GM08714 (cell line): ENCODE data around the gene TRERF1.

ENCODE experiments used
- H3K4me3 ChIP-seq: fragments of 200-500 bp; sonication (Bioruptor generic); 2 replicates; pipeline ENCODE4 v1.5.1; 2014; ENCODE audit warnings: mild to moderate bottlenecking, low read length, inconsistent platforms
- ZNF274 ChIP-seq: IDR thresholded peaks from 2 replicates; pipeline ENCODE4 v1.6.1; 2012; ENCODE audit warnings: mild to moderate bottlenecking, low read depth, low read length

TRERF1 gene

GRCh38 chr6:42268016-42268834 is 183.5 kb downstream of the TRERF1 start:
- H3K4me3 ChIP-seq, result no peak overlapping the region
- no peak for TF ChIP-seq ZNF274

GRCh38 chr6:42266538-42266937 is 185.2 kb downstream of the TRERF1 start:
- no peak overlapping the region for H3K4me3 ChIP-seq
- TF ChIP-seq ZNF274, result no peak

- no peak overlapping the region for H3K4me3 ChIP-seq
- no peak for TF ChIP-seq ZNF274
Measured at GRCh38 chr6:42264852-42265390, 186.8 kb downstream of the TRERF1 start.

- TF ChIP-seq ZNF274, result no peak
- H3K4me3 ChIP-seq, result no peak overlapping the region
Measured at GRCh38 chr6:42264162-42264851, 187.4 kb downstream of the TRERF1 start.

- no peak for TF ChIP-seq ZNF274
- no peak overlapping the region for H3K4me3 ChIP-seq
Measured at GRCh38 chr6:42263165-42263728, 188.5 kb downstream of the TRERF1 start.

GRCh38 chr6:42260972-42261371 is 190.8 kb downstream of the TRERF1 start:
- H3K4me3 ChIP-seq, result no peak overlapping the region
- TF ChIP-seq ZNF274, result no peak

- no peak overlapping the region for H3K4me3 ChIP-seq
- no peak for TF ChIP-seq ZNF274
Measured at GRCh38 chr6:42260396-42260888, 191.3 kb downstream of the TRERF1 start.

GRCh38 chr6:42259841-42260395 is 191.8 kb downstream of the TRERF1 start:
- no peak for TF ChIP-seq ZNF274
- no peak overlapping the region for H3K4me3 ChIP-seq

GRCh38 chr6:42259286-42259685 is 192.4 kb downstream of the TRERF1 start:
- no peak for TF ChIP-seq ZNF274
- no peak overlapping the region for H3K4me3 ChIP-seq

- TF ChIP-seq ZNF274, result no peak
Measured at GRCh38 chr6:42257614-42258013, 194.1 kb downstream of the TRERF1 start.

GRCh38 chr6:42257063-42257462 is 194.7 kb downstream of the TRERF1 start:
- H3K4me3 ChIP-seq, result no peak overlapping the region
- no peak for TF ChIP-seq ZNF274

More at GRCh38 chr6:42257614-42258013, 194.1 kb downstream of the TRERF1 start:
- no peak overlapping the region for H3K4me3 ChIP-seq

- TF ChIP-seq ZNF274, result no peak
- H3K4me3 ChIP-seq, result no peak overlapping the region
Measured at GRCh38 chr6:42255050-42255449, 196.7 kb downstream of the TRERF1 start.

- H3K4me3 ChIP-seq, result no peak overlapping the region
- no peak for TF ChIP-seq ZNF274
Measured at GRCh38 chr6:42254505-42254904, 197.2 kb downstream of the TRERF1 start.
